ENCODE results near the gene RPS3A. TPM values are rescaled to one million over a fixed set of nuclear protein-coding genes. Genes with fewer than 3 reads are reported as not detected.

RPS3A gene
- total RNA-seq, 2 donors from 2014 or later = 1,614 to 1,636 TPM

Other genes with a start within 250 kb of the RPS3A start
- 10 to 100 TPM; 21.0 to 23.0 TPM for gene LRBA, start 84.3 kb upstream of the RPS3A start, total RNA-seq
- not detected for gene PRSS48, start 177.5 kb downstream of the RPS3A start, total RNA-seq
- 100 to 1,000 TPM; 118 to 140 TPM for gene SH3D19, start 226.0 kb downstream of the RPS3A start, total RNA-seq